ENCODE measurements around the gene RAB7A.

Gene RAB7A

DNA sequence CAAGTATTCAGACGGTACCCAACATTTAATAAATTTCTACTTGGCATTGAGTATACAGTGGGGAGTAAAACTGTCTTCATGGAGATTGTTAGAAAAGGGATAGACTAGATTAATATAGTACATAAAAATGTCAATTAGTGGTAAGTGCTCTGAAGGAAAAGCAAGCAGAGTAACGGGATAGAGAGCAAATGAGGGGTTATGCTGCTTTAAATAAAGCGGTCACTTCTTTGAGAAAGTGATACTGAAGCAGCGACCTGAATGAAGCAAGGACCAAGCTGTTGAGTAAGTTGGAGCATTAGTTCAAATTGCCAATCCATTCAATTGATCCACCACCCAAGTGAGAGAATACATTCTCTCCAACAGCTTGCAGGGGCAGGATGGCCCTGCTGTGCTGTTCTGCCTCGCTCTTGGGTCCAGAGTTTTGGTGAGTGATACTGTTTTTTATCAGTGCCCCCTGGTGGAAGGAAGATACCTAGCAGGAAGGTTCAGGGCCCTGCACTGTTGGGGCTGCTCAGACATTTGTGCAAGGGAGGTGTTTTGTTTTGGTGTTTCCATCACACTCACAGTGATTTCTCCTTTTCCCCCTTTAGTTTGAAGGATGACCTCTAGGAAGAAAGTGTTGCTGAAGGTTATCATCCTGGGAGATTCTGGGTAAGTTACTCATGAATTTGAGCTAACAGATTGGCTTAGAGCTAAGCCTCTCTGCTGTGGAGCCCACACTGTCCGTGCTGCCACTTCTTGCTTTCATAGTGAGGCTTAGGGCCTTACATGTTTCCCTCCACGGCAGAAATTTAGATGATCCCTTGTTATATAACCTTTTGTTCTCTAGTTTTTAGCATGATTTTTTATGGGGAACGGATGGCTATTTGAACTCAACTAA is 69.0 kb downstream of the RAB7A start:
- DNase-seq: peak; percentile 76

DNA sequence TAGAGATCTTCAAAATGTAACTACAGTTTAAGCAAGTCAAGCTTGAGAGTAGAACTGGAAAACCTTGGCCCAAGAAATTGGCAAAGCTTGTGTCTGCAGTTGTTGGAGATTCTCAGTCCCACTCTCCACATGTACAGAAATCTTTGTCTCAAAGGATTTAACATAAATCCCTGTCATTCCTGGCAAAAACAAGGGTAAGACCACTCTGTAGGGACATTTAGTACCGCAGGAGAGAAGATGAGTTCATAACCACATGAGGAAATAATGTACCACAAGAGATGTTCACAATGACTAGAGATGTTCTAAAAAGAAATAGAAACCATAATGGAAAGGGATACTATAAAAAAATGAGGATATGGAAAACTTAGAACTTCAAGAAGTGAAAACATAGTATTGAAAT is 73.7 kb downstream of the RAB7A start:
- no peak for DNase-seq

DNA sequence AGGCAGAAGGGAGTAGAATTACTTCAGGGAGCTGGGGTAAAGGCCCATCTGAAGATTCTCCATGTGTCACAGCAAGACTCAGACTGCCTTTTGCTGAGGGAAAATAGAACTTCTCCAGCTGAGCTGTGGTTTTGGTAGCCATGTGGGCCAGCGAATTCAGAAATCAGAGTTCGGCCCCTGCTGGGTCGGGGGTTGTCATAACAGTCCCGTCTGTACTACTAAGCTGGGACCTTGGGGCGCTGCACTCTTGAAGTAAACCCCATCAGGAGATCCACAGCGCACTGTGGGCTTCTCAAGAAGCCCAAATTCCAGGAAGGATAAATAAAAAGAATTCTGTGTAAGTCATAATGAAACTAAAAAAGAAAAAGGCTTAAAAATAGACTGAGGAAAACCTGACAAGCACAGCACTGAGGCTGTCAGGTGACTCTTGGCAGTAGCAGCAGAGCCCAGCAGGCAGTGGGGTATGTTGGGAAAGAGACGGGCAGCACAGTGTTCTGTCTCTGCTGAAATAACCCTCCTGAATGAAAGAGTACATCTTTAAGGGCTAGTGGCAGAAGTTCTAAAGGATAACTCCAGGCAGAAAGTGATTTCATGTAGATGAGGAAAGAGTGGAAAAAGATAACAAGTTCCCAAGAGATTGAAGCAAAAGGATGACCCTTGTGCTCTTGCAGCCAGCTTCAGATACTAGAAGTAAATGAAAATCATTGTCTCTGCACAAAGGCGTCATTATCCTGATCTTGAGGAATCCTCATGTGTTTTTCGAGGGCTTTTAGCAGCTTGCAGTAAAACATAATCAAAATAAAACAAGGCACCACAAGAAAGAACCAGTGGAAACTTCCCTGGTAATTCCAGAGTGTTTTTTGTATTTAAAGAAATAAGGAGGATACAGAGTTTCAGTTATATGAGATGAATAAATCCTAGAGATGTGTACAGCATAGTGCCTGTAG is 74.5 kb downstream of the RAB7A start:
- no peak for DNase-seq

DNA sequence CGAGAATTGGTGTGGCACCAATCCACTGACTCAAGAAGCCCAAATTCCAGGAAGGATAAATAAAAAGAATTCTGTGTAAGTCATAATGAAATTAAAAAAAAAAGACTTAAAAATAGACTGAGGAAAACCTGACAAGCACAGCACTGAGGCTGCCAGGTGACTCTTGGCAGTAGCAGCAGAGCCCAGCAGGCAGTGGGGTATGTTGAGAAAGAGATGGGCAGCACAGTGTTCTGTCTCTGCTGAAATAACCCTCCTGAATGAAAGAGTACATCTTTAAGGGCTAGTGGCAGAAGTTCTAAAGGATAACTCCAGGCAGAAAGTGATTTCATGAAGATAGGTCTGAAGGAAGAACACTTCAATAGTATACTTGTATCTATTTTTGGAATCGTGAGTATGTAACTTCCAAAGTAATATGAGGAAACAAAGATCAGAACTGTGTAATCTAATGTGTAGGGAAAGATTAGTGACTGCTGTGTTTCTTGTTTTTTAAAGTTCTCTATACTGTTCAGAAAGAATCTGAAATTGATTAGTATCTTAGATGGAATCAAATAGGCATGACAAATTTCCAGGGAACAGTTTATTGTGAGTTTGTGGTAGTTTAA is 75.9 kb downstream of the RAB7A start:
- DNase-seq: no peak

DNA sequence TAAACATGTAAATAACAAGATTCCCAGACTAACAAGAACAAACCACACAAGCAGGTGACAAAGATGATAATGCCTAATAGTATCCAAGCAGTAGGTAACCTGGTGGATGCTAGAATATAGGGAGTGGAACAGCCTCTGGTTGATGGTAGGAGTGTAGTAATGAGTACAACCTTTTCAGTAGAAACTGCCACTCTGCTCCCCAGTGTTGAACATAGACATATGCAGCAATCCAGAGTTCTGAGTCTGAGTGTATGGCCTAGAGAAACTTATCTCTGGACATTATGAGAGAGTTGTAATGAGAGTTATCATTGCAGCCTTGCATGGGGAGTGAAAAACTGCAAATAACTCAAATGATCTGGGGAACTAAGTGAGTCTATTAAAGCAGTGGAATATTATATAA is 77.3 kb downstream of the RAB7A start:
- no peak for DNase-seq

DNA sequence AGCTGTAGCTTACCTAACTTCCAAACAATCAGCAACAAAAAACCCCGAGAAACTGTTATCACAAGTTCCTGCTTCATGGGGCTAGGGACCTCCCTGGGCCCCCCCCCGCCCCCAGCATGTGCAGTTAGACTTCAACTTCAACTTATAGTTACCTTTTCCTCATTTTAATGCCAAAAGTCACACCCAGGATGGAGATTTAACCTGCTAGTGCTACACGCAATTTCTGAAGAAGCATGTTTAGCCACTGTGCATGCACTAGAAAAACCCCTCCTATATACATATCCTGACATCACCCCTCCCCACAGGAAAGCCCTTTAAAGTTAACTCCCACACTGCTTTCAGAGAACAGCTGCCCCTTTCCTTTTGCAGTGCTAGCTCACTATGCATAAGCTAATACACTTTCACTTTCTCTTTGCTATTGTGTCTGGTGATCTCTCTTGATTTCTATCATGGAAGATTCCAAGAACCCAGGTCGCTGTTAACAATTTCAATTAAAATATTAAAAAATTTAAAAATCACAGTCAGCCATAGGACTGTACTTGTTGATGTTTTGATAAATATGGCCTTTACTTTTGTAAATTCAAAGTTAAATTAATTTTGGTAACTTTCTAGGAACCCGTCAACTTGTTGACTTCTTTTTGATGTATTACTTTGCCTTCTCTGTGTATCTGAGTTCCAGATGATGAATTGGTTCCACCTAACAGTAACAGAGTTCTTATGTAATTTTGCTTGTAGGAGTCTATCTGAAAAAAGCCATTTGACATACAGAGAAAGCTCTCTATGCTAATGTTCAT is 78.2 kb downstream of the RAB7A start:
- no peak for DNase-seq

DNA sequence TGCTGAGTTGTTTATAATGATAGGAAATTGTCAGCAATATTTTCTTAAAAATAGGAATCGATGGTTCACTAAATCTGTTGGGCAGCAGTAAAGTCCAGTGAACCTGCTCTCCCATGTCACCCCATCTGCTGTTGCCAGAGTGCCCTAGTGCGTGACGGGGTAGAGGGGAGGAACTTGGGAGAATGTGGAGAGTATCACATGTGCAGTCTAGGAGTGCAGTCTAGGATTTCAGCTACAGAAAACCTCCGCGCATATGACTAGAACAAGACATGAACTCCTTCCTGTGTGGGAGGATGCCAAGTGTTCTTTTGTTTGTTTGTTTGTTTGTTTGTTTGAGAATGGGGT is 78.8 kb downstream of the RAB7A start:
- DNase-seq: no peak

DNA sequence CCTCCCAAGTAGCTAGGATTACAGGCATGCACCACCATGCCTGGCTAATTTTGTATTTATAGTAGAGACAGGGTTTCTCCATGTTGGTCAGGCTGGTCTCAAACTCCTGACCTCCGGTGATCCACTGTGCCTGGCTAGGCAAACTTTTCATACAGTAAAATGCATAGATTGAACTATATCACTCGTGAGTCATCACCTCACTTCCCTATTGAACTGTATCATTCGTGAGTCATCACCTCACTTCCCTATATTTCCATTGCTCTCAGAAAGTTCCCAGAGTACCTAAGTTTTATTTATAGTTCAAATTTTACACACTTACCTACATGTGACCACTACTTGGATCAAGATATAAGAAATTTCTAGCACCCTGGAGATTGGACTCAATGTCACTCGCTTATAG is 79.8 kb downstream of the RAB7A start:
- no peak for DNase-seq

DNA sequence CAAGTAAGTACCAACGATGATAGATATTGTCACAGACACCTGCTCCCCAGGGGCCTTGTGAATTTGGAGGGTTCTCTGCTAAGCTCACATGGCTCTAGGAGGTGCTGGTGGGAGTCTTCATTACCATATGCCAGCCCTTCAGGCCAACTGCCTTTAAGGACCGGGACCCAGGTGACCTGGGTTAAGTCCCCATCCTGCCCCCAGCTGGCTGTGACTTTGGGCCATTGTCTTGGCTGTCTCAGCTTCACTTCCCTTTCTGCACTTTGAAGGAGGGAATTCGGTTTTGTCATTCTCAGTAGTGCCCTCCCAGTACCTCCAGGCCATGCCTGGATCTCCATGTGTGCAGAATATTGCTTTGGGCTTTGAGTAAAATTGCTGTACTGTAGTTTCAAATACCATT is 80.6 kb downstream of the RAB7A start:
- DNase-seq: no peak

DNA sequence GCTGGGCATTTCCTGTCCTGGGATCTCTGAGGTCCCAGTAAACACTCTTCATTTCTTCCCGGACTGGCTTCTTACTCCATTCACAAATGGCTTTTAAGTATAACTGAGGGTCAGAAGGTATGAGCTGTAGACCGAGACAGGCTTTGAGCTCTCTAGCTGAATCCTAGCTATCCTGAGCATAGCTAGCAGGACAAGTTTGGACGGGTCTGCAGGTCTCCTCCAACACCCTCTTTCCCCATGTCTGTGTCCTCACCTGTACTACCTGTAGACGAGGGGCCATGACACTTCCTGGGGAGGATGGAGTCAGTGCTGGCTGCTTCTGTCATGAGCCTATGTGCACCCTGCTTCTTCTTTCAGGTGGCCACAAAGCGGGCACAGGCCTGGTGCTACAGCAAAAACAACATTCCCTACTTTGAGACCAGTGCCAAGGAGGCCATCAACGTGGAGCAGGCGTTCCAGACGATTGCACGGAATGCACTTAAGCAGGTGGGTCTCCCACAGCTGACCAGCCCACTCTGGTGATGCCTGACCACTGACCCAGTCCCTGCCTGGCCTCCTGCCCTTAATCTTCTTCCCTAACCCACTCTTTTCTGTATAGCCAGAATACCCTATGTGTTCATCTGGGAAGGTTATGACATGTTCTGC is 81.3 kb downstream of the RAB7A start:
- no peak for DNase-seq

DNA sequence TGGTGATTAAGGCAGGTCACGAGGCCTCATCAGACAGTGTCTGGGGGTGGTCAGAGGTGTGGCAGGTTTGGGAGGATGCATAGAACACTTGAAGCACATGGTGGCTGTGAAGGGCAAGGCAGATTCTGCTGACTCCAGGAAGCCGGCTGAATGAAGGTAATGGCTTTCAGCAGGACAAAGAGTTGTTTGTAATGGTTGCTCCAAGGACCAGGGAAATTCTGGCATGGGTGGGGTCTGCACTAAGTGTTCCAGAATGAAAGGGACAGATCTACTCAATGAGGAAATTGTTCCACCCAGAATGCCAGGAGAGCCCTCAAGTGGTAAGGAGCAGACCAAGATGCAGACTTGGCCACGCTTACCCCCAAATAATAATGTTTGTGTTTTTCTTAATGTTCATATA is 82.7 kb downstream of the RAB7A start:
- no peak for DNase-seq

DNA sequence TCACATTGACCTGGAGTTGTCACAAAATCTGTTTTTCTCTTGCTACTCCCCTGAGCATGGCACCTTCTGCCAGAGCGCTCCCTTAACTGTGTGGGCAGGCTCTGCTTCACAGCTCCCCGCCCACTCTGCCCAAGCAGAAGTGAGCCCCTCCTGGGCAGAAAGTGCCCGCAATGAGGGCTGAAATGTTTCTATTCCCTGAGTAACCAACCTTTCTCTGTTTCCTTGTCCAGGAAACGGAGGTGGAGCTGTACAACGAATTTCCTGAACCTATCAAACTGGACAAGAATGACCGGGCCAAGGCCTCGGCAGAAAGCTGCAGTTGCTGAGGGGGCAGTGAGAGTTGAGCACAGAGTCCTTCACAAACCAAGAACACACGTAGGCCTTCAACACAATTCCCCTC is 87.1 kb downstream of the RAB7A start:
- no peak for DNase-seq

DNA sequence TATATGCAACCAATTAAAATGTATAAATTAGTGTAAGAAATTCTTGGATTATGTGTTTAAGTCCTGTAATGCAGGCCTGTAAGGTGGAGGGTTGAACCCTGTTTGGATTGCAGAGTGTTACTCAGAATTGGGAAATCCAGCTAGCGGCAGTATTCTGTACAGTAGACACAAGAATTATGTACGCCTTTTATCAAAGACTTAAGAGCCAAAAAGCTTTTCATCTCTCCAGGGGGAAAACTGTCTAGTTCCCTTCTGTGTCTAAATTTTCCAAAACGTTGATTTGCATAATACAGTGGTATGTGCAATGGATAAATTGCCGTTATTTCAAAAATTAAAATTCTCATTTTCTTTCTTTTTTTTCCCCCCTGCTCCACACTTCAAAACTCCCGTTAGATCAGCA is 88.1 kb downstream of the RAB7A start:
- DNase-seq: no peak

DNA sequence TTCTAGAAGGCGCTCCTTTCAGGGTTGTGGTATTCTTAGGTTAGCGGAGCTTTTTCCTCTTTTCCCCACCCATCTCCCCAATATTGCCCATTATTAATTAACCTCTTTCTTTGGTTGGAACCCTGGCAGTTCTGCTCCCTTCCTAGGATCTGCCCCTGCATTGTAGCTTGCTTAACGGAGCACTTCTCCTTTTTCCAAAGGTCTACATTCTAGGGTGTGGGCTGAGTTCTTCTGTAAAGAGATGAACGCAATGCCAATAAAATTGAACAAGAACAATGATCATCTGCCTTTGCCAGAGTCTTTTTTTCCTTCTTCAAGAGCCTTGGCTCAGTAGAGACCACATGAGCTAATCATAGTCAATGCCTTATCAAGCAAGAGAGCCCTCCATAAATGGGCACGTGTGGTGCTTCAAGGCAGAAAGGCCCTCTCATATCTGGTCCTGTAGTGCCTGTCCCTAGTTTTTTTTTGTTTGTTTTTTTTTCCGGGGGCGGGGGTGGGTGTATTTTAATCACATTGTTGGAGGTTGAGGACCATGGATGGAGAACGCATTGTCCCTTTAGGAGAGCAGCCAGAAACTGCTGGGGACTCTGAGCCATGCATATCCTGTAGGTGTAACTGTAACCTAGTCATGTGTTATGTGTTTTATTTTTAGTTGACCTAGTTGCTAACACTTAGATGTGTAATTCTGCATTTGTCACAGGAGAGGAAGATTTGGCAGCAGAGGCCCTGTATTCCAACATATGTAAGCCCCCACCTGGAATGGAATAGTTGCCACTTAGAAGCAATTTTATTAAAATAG is 88.7 kb downstream of the RAB7A start:
- DNase-seq: no peak

DNA sequence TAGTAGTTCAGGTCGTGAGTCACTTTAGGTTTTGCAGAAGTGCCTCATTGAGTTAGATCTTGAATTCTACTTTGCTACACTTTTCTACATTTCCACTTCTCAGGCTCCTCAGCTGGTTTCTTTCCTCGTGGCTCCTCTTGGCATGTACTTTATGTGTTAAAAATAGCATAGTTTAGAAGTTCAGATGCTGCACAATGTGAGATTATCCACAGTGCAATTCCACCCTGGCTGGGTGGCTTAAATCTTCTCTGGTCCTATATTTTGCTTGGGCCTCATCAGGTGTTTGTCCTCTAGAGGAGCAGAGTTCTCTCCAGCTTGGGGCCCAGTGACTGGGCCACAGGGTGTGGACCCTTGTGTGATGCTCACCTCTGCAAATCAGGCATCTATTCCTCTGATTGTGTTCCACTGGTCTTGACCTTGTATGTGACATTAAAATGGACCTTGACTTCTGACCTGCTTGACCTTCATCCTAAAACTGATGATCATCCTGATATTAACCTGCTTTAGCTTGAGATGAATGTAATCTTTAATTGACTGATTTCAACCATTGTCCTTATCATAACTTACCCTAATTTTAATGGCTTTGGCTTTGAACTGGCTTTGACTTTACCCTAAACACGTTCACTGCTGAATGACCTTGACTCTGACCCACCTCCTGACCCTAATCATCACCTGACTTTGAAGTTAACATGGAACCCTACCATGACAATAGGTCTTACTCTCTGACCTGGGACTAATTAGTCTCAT is 89.5 kb downstream of the RAB7A start:
- DNase-seq: no peak

DNA sequence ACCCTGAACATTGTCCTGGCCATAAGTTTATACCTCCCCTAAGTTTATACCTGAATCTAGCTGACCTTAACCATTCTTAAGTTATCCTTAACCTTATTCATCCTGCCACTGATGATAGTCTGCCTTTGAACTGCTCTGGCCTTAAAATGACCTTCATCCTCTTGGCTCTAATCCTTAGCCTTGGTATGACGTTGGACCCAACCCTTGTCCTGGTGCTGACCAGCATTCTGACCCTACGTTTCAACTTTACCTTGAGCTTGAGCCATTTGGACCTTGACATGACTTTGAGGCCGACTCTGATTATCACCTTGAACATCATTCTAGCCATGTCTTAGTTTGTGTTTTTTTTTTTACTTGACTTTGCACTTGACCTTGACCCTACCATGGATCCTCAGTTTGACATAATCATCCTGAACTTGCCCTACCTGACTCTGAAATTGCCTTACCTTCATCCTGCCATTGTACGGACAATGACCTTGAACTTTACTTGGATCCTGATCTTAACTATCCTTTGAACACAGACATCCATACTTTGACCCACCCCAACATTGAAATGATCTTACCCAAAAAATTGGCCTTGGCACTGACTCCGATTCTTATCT is 92.3 kb downstream of the RAB7A start:
- DNase-seq: no peak

DNA sequence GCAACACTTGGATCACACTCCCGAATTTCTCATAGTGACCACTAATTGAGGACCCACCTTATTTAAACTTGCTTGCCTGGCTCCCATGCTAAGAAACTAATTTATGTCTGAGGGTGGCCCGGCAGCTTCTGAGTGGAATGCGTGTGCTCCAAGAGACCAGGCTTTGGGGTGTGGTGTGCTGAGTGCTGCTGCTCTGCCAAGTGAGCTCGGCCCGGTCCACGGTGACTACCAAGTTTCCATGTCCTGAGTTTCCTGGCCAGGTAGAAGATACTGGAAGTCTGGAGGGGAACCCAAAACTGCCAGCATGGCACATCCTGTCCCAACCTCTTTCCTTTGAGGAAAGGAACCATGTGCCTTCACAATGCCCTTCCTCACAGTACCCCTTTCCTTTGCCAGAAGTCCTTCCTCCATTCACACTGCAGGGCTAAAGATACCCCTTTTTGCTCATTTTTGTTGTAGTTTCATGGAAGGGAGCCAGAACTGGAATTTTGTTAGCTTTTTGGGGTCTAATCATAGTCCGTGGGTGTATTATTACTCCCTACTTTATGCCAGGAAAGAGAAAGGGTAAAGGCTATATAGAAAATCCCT is 94.4 kb downstream of the RAB7A start:
- no peak for DNase-seq

DNA sequence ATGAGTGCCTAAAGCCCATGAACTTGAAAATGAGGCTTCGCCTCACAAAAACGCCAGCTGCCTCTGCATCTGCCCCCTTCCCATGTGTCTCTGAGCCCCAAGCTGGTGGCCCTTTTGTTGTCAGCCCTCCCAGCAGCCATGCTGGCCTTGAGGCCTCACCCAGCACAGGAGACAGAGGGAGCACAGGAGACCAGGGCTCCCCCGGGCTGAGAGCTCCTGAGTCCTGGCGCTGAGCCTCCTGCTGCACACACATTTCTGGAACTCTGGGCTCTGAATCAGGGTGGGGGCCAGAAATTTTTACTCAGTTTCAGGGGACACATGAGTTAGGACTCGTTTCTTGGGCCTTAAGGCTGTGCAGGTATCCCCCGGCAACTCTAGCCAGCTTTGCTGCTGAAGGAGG is 97.0 kb downstream of the RAB7A start:
- DNase-seq: no peak

DNA sequence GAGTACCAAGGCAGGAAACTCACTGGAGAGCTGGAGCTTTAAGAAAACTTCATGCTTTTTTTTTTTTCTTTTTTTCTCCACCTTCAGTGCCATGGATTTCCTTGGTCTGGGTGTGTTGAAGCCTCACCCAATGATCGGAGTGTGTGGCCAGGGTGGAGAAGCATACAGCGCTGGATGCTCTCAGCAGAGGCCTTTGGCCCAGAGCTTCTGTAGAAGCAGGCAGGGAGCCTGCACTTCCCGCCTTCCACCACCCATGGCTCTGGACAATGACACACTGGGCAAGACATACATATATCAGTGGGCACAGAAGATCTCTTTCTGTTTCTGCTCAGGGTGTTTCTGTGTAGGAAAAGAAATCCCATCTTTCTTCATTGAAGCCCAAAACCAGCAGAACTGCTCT is 97.6 kb downstream of the RAB7A start:
- DNase-seq: no peak

Measured in NCI-H146 (cell line).